Astrocyte of the spinal cord (primary cell): ENCODE data around the gene RECQL5.

ENCODE experiments used
- DNase-seq: peaks from one replicate; pipeline ENCODE4 v3.0.0; 2011; ENCODE audit warnings: low read depth, low spot score
- H3K4me3 ChIP-seq: 2 replicates; pipeline ENCODE4 v1.5.1; 2011; ENCODE audit warnings: low read depth, mild to moderate bottlenecking, low read length, moderate library complexity
- CTCF ChIP-seq: IDR thresholded peaks from 2 replicates; pipeline ENCODE4 v1.5.1; 2012; ENCODE audit warnings: low read depth, mild to moderate bottlenecking, low read length, inconsistent platforms
- in situ Hi-C: cut with HindIII; loops from 2 replicates; pipeline ENCODE4 v1.10.0; 2017; ENCODE audit warnings: low sequenced_read_pairs

The RECQL5 gene

GRCh38 chr17:75680431-75680830, 13.5 kb upstream of the RECQL5 start:
- H3K4me3 ChIP-seq = no peak overlapping the region
- no peak for DNase-seq
- no peak for TF ChIP-seq CTCF
- in situ Hi-C loops = no loop called here

- in situ Hi-C loops = no loop called here
- peak; percentile 64 for DNase-seq
- no peak overlapping the region for H3K4me3 ChIP-seq
- peak; percentile 36 for TF ChIP-seq CTCF
These were observed 12.8 kb upstream of the RECQL5 start for GRCh38 chr17:75679706-75680211.

DNA sequence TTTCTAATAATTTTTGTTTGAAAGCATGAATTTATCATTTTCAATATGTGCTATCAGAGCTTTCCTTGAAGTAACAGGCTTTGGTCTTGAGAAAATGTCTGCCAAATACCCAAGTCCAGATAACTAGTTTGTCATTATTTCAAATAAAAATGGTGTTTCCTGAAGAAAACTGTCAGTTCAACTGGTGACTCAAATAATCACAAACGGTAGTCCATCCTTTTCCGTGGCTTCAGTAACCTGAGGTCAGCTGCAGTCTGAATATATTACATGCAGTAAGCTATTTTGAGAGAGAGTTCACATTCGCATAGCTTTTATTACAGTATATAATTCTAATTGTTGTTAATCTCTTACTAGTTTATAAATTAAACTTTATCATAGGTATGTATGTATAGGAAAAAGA, 9.5 kb upstream of the RECQL5 start:
- TF ChIP-seq CTCF = no peak
- no peak for DNase-seq
- in situ Hi-C loops = no loop called here
- H3K4me3 ChIP-seq = no peak overlapping the region

DNA sequence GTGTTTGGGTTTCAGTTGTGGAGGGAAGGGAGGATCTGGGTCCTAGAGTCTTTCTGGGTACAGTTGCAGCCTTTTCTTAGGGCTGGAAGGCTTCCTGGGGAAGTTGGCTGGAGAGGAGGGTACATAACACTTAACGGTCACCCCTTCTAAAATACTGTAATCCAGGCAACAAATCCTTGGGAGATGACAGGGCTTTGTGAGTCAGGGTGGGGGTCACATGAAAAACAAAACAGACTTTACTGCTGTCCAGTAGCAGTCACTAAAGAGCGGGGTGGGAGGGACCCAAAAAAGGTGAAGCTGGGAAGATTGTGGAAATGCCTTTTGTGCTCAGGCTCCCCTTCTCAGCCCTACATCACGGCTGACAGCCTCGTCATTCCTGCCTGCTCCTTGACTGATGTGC, 6.5 kb upstream of the RECQL5 start:
- H3K4me3 ChIP-seq = no peak overlapping the region
- no peak for TF ChIP-seq CTCF
- DNase-seq = no peak
- in situ Hi-C loops = no loop called here

GRCh38 chr17:75672011-75672410, 5.1 kb upstream of the RECQL5 start:
- no peak for DNase-seq
- in situ Hi-C loops = no loop called here
- no peak overlapping the region for H3K4me3 ChIP-seq
- TF ChIP-seq CTCF = no peak

DNA sequence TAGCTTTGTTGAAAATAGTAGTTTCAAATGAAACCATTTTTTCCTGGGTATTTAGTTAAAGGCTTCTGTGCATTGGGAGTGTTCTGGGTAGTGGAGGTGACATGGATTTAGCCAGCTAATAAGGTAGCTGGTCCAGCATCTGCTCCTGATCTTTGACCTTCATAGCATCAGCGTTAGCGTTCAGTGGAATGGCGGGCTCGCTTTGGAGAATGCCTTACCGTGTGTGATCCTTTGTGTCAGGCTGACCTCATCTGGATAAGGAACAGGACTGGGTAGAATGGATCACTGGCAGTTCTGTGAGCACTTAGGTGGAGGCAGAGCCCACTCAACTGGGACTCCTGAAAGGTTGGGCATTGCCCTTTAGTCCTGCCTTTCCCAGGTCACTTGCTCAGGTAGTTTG, 3.9 kb upstream of the RECQL5 start:
- in situ Hi-C loops = no loop called here
- no peak for DNase-seq
- TF ChIP-seq CTCF = no peak
- H3K4me3 ChIP-seq = no peak overlapping the region

GRCh38 chr17:75668489-75668888, 1.5 kb upstream of the RECQL5 start:
- H3K4me3 ChIP-seq = peak overlapping the region; percentile 100
- no peak for TF ChIP-seq CTCF
- in situ Hi-C loops = no loop called here
- DNase-seq = no peak
